Cardiac fibroblast (primary cell): ENCODE results near the gene RALGDS.

Experiments used
- DNase-seq, 2 donors: peaks; one replicate each; pipeline versions ENCODE4 v3.0.0 to v3.0.0-alpha.2; 2010; ENCODE audit warnings: low read depth in 2 of 2
- H3K4me3 ChIP-seq, 2 donors: replicated peaks in 1 of 2; 1 replicate in 1 of 2; 2 replicates in 1 of 2; pipeline ENCODE4 v1.5.1; 2011; ENCODE audit warnings: low read depth in 2 of 2, low read length in 2 of 2, mild to moderate bottlenecking in 2 of 2, moderate library complexity in 1 of 2
- CTCF ChIP-seq: IDR thresholded peaks from one replicate; pipeline ENCODE4 v1.5.1; 2011; ENCODE audit warnings: low read depth, mild to moderate bottlenecking, low read length, inconsistent platforms

The RALGDS gene

DNA sequence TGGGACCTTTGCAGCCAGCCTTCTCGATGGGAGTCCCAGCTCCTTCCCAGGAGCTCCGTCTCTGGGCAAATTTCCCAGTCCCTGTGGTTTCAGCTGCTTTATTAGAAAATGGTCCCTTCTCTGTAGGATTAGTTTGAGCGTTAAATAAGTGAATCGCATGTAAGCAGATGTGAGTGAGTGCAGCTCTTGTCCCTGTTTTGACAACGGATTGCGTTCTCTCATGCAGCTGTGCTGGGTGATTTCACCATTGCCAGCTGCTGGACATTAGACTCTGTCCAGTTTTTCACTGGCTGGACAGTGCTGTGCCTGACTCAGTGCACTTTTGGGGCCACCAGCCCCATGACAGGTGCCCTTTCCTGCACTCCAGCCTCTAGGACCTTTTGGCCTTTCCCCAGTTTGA, 70.9 kb downstream of the RALGDS start:
- H3K4me3 ChIP-seq: no peak overlapping the region
- DNase-seq: no peak
- no peak for TF ChIP-seq CTCF

- no peak for DNase-seq
- no peak overlapping the region for H3K4me3 ChIP-seq
- TF ChIP-seq CTCF: no peak
These were observed 72.0 kb downstream of the RALGDS start for GRCh38 chr9:133049043-133049442.

- H3K4me3 ChIP-seq: no peak overlapping the region
- peak; percentile 21 to 31 for DNase-seq
- peak; percentile 43 for TF ChIP-seq CTCF
These were observed 72.4 kb downstream of the RALGDS start for GRCh38 chr9:133048595-133048994.
